ENCODE measurements around the gene HYCC2. TPM values are rescaled to one million over a fixed set of nuclear protein-coding genes. Genes with fewer than 3 reads are reported as not detected.
"Not testable (repeated sequence)": the region's sequence is repeated elsewhere in the genome, so short reads cannot be mapped to it uniquely, and the experiment has no call there.

The HYCC2 gene
- polyA plus RNA-seq, 2 of the 4 experiments (the other 2 are of a cell fraction): 3.0 to 5.8 TPM

GRCh38 chr2:201118121-201118960, 46.9 kb upstream of the HYCC2 start (continued):
- peak; percentile 33; the same call in 1 of the 2 replicates for TF ChIP-seq POLR2A (IDR thresholded peaks at IDR 0.05; ENCODE audit: low read length)
- no peak for TF ChIP-seq FOSL2 (IDR thresholded peaks at IDR 0.05)
- no peak for TF ChIP-seq FOSL2 (CRISPR knock-in tag; IDR thresholded peaks at IDR 0.05)
- peak; percentile 76 for TF ChIP-seq MAX (IDR thresholded peaks at IDR 0.05)
- TF ChIP-seq HOXB13 (CRISPR knock-in tag; IDR thresholded peaks at IDR 0.05; ENCODE audit: low read depth): no peak; the same call in 1 of the 2 replicates
- no peak for TF ChIP-seq CBX2 (IDR thresholded peaks at IDR 0.05; ENCODE audit: borderline replicate concordance, low read depth)
- TF ChIP-seq JUN (IDR thresholded peaks at IDR 0.05): peak; percentile 59 to 61; a peak in 3 of 5 replicates
- TF ChIP-seq RAD21 (conservative IDR thresholded peaks at IDR 0.05 in 1 of 2, IDR thresholded peaks at IDR 0.05 in 1 of 2): peak; percentile 61 to 77
- TF ChIP-seq RARB (CRISPR knock-in tag; IDR thresholded peaks at IDR 0.05): 0 out of 2 replicates have a peak, but pooled peaks have one; percentile 22
- no peak for TF ChIP-seq NPAS2 (CRISPR knock-in tag; IDR thresholded peaks at IDR 0.05; ENCODE audit: borderline replicate concordance)
- TF ChIP-seq EP300 (IDR thresholded peaks at IDR 0.05): peak in 1 of 2 experiments; percentile 19; a peak in 1 of 5 replicates

- peak overlapping the region; percentile 69 for H3K4me3 ChIP-seq
- H3K9me3 ChIP-seq; ATAC-seq; DNase-seq (ENCODE audit: low read depth in 1 of 2, low spot score in 1 of 2); FAIRE-seq: not testable (repeated sequence)
- peak overlapping the region; percentile 99 for H3K4me2 ChIP-seq
- TF ChIP-seq CHD4 (IDR thresholded peaks at IDR 0.05; ENCODE audit: borderline replicate concordance): 0 out of 2 replicates have a peak, but pooled peaks have one; percentile 78
- WGBS (ENCODE audit: missing lambda C conversion rate): under 1% methylated on average over 13 of the region's 13 CpGs
- peaks cover 51% of the 10 kb centered on the region for H3K4me1 ChIP-seq
- peak overlapping the region; percentile 90 to 99 for H3K27ac ChIP-seq
- ChIA-PET POLR2A (interaction anchor here (0.5 to 3.6 kb wide), 10 partner anchors 9 to 229 kb away, joined by 3 to 39 read pairs (median 3); partner anchors contain the start of genes CASP10, NIF3L1 and PPIL3), CTCF (interaction anchor here (0.8 to 5.1 kb wide), 22 partner anchors 10 to 169 kb away, joined by 3 to 108 read pairs (median 6); partner anchors contain the start of gene ORC2)
Measured at GRCh38 chr2:201117735-201118094, 46.2 kb upstream of the HYCC2 start.

GRCh38 chr2:201116959-201117734, 45.7 kb upstream of the HYCC2 start:
- WGBS (ENCODE audit: missing lambda C conversion rate): 2% methylated on average over 22 of the region's 22 CpGs
- POLR2A ChIA-PET: interaction anchor here (0.5 to 3.6 kb wide), 11 partner anchors 9 to 228 kb away, joined by 3 to 39 read pairs (median 3); partner anchors contain the start of genes CASP10, NIF3L1 and PPIL3
- H3K4me2 ChIP-seq: peak overlapping the region; percentile 99
- H3K4me3 ChIP-seq: peak overlapping the region; percentile 69
- no peak for FAIRE-seq
- H3K27ac ChIP-seq: peak overlapping the region; percentile 90 to 99
- H3K4me1 ChIP-seq: peaks cover 45% of the 10 kb centered on the region
- TF ChIP-seq EP300 (IDR thresholded peaks at IDR 0.05): peak in 1 of 2 experiments; percentile 7; a peak in 1 of 5 replicates
- TF ChIP-seq HES2 (IDR thresholded peaks at IDR 0.05): no peak
- no peak for TF ChIP-seq FOXS1 (CRISPR knock-in tag; IDR thresholded peaks at IDR 0.05)
- peak; percentile 22; the same call in 1 of the 2 replicates for TF ChIP-seq GATA3 (IDR thresholded peaks at IDR 0.05; ENCODE audit: borderline replicate concordance)
- TF ChIP-seq HOXB13 (CRISPR knock-in tag; IDR thresholded peaks at IDR 0.05; ENCODE audit: low read depth): 0 out of 2 replicates have a peak, but pooled peaks have one; percentile 32
- TF ChIP-seq CTCF (IDR thresholded peaks at IDR 0.05): peak; percentile 12; the same call in 1 of the 3 replicates
- TF ChIP-seq ZNF302 (CRISPR knock-in tag; IDR thresholded peaks at IDR 0.05): no peak
- peak; percentile 56; the same call in 1 of the 2 replicates for TF ChIP-seq MAX (IDR thresholded peaks at IDR 0.05)
- no peak for TF ChIP-seq KDM1A (IDR thresholded peaks at IDR 0.05; ENCODE audit: low read depth)
- TF ChIP-seq BCL3 (IDR thresholded peaks at IDR 0.05): peak; percentile 66; the same call in 1 of the 3 replicates
- no peak for TF ChIP-seq RAD21 (conservative IDR thresholded peaks at IDR 0.05 in 1 of 2, IDR thresholded peaks at IDR 0.05 in 1 of 2)
- TF ChIP-seq HDAC2 (IDR thresholded peaks at IDR 0.05): no peak
- peak; percentile 90 to 93 for TF ChIP-seq CEBPB (IDR thresholded peaks at IDR 0.05)
- no peak for TF ChIP-seq BHLHE40 (IDR thresholded peaks at IDR 0.05; ENCODE audit: low read depth, low read length)
- no peak for TF ChIP-seq HOXB5 (CRISPR knock-in tag; IDR thresholded peaks at IDR 0.05)
- peak in 1 of 2 experiments; percentile 52; a peak in 3 of 5 replicates for TF ChIP-seq JUN (IDR thresholded peaks at IDR 0.05)
- TF ChIP-seq NPAS2 (CRISPR knock-in tag; IDR thresholded peaks at IDR 0.05; ENCODE audit: borderline replicate concordance): no peak
- peak; percentile 15; the same call in 1 of the 2 replicates for TF ChIP-seq E2F6 (IDR thresholded peaks at IDR 0.05; ENCODE audit: borderline replicate concordance, low read depth)
- TF ChIP-seq MYC (IDR thresholded peaks at IDR 0.05; ENCODE audit: borderline replicate concordance, low read length): 0 out of 2 replicates have a peak, but pooled peaks have one; percentile 9
- peak; percentile 49 to 88 for DNase-seq (ENCODE audit: low read depth in 1 of 2, low spot score in 1 of 2)
- CTCF ChIA-PET: interaction anchor here (0.6 to 5.1 kb wide), 16 partner anchors 10 to 216 kb away, joined by 3 to 108 read pairs (median 7); partner anchors contain the start of gene ORC2
- peak; percentile 42 to 45 for ATAC-seq
- no peaks in the 10 kb centered on the region for H3K9me3 ChIP-seq

Measured in A549 (cell line).